GM19324 (cell line): Measurements from ENCODE around the gene PRMT5.
A peak's percentile ranks its signal among the peaks of the same experiment; 100 is the strongest.

Experiments
- ATAC-seq: cut with Tn5 transposase; IDR thresholded peaks from one replicate; pipeline ENCODE4 v1.9.1; 2021; ENCODE audit warnings: mild to moderate bottlenecking, moderate library complexity; ENCODE audit not compliant: unreplicated experiment, low FRiP score

The PRMT5 gene

GRCh38 chr14:22898302-22899090, 30.7 kb downstream of the PRMT5 start:
- no peak for ATAC-seq

GRCh38 chr14:22897357-22897756, 31.8 kb downstream of the PRMT5 start:
- ATAC-seq, result no peak

- ATAC-seq, result no peak
Measured at GRCh38 chr14:22896760-22897159, 32.4 kb downstream of the PRMT5 start.

GRCh38 chr14:22896356-22896755, 32.8 kb downstream of the PRMT5 start:
- no peak for ATAC-seq

- ATAC-seq, result no peak
Measured at GRCh38 chr14:22895402-22895801, 33.8 kb downstream of the PRMT5 start.

- ATAC-seq, result no peak
Measured at GRCh38 chr14:22893706-22894105, 35.5 kb downstream of the PRMT5 start.

- no peak for ATAC-seq
Measured at GRCh38 chr14:22892488-22892887, 36.7 kb downstream of the PRMT5 start.

- no peak for ATAC-seq
Measured at GRCh38 chr14:22890416-22890815, 38.8 kb downstream of the PRMT5 start.

- ATAC-seq, result no peak
Measured at GRCh38 chr14:22888662-22889061, 40.5 kb downstream of the PRMT5 start.

GRCh38 chr14:22887990-22888378, 41.2 kb downstream of the PRMT5 start:
- peak; percentile 46 for ATAC-seq

GRCh38 chr14:22887260-22887989, 41.8 kb downstream of the PRMT5 start:
- peak; percentile 27 for ATAC-seq

GRCh38 chr14:22886500-22887259, 42.5 kb downstream of the PRMT5 start:
- ATAC-seq, result peak; percentile 65

GRCh38 chr14:22885975-22886374, 43.2 kb downstream of the PRMT5 start:
- no peak for ATAC-seq

- ATAC-seq, result no peak
Measured at GRCh38 chr14:22884738-22885523, 44.2 kb downstream of the PRMT5 start.

- ATAC-seq, result no peak
Measured at GRCh38 chr14:22884076-22884737, 45.0 kb downstream of the PRMT5 start.

- no peak for ATAC-seq
Measured at GRCh38 chr14:22883173-22883976, 45.8 kb downstream of the PRMT5 start, which contains the start of gene REM2. Gene REM2, plus strand, starts transcription at chr14:22883222. Its CDS starts 66 bp downstream, at chr14:22883288.

GRCh38 chr14:22882529-22883172, 46.5 kb downstream of the PRMT5 start:
- ATAC-seq, result no peak

- no peak for ATAC-seq
Measured at GRCh38 chr14:22882064-22882463, 47.1 kb downstream of the PRMT5 start.
